Caco-2 (cell line): ENCODE measurements around the gene CERS1. TPM values are rescaled to one million over a fixed set of nuclear protein-coding genes. Genes with fewer than 3 reads are reported as not detected.

Source experiments
- BruUV-seq: library from RNA; stranded (reverse); fragments of 400-500 nt; replicated peaks from 2 replicates; lab custom pipeline; 2021; lab: Mats Ljungman, UMichigan
- CTCF ChIA-PET: fragments of 300-600 bp; sonication (Branson Sonifier 250); formaldehyde crosslinking; loops from one replicate; lab custom pipeline; 2022; ENCODE audit warnings: antibody characterized with exemption; lab: Charles Lee
- POLR2A ChIA-PET: fragments of 300-600 bp; sonication (Branson Sonifier 250); formaldehyde crosslinking; loops from one replicate; lab custom pipeline; 2022; ENCODE audit warnings: antibody characterized with exemption; lab: Charles Lee
- DNase-seq, 2 experiments: peaks; one replicate each; pipeline versions ENCODE4 v3.0.0 to v3.0.0-alpha.2; 2020 to 2022
- H3K27me3 ChIP-seq: replicated peaks from 2 replicates; pipeline ENCODE4 v1.6.0; 2011; ENCODE audit warnings: low read length; ENCODE audit not compliant: control insufficient read depth, insufficient read depth
- H3K36me3 ChIP-seq: 2 replicates; pipeline ENCODE4 v1.5.1; 2011; ENCODE audit warnings: low read length; ENCODE audit not compliant: control insufficient read depth, insufficient read depth
- H3K4me1 ChIP-seq: fragments of 250-450 bp; sonication (Bioruptor Pico); 2 replicates; pipeline ENCODE4 v1.5.1; 2020; ENCODE audit warnings: mild to moderate bottlenecking
- H3K4me3 ChIP-seq: 2 replicates; pipeline ENCODE4 v1.5.1; 2011; ENCODE audit warnings: low read depth, mild to moderate bottlenecking, control low read depth, low read length
- H3K9me3 ChIP-seq: fragments of 250-450 bp; sonication (Bioruptor Pico); 2 replicates; pipeline ENCODE4 v1.5.1; 2020; ENCODE audit warnings: mild to moderate bottlenecking, moderate library complexity
- H3K27ac Mint-ChIP-seq: one replicate; pipeline ENCODE4 v1.8.0; 2022; ENCODE audit warnings: mixed read lengths; ENCODE audit not compliant: unreplicated experiment
- H3K27me3 Mint-ChIP-seq: one replicate; pipeline ENCODE4 v1.8.0; 2022; ENCODE audit warnings: mixed read lengths; ENCODE audit not compliant: insufficient read depth, unreplicated experiment
- H3K36me3 Mint-ChIP-seq: one replicate; pipeline ENCODE4 v1.8.0; 2022; ENCODE audit warnings: mild to moderate bottlenecking, mixed read lengths; ENCODE audit not compliant: insufficient read depth, unreplicated experiment
- H3K4me1 Mint-ChIP-seq: one replicate; pipeline ENCODE4 v1.8.0; 2022; ENCODE audit warnings: low read depth, mixed read lengths; ENCODE audit not compliant: unreplicated experiment
- H3K4me3 Mint-ChIP-seq: one replicate; pipeline ENCODE4 v1.8.0; 2022; ENCODE audit warnings: mild to moderate bottlenecking, moderate library complexity, mixed read lengths; ENCODE audit not compliant: unreplicated experiment
- H3K9me3 Mint-ChIP-seq: one replicate; pipeline ENCODE4 v1.8.0; 2022; ENCODE audit warnings: mixed read lengths; ENCODE audit not compliant: unreplicated experiment
- intact Hi-C: fragments of 100-400 bp; cut with micrococcal nuclease; formaldehyde crosslinking; loops from one replicate; pipeline ENCODE4 v1.10.0; 2022; ENCODE audit not compliant: unreplicated experiment
- total RNA-seq: library from RNA; stranded (reverse); gene quantifications from 2 replicates; pipeline ENCODE4 v1.2.3, GENCODE V29; 2022
- TF ChIP-seq, protein P1 (sequence below), 2 experiments: fragments of 200-600 bp in 1 of 2; IDR thresholded peaks; 1 replicate in 1 of 2; 2 replicates in 1 of 2; pipeline versions ENCODE4 v1.5.1 to v1.8.0; 2011 to 2022; ENCODE audit warnings: antibody characterized with exemption in 1 of 2, control low read depth in 1 of 2, inconsistent platforms in 1 of 2, low read depth in 1 of 2, low read length in 1 of 2, mild to moderate bottlenecking in 1 of 2, moderate library complexity in 1 of 2; ENCODE audit not compliant: insufficient read depth in 1 of 2, severe bottlenecking in 1 of 2, unreplicated experiment in 1 of 2

Gene CERS1
- total RNA-seq, 1 experiment from 2014 or later: 20.3 TPM

DNA sequence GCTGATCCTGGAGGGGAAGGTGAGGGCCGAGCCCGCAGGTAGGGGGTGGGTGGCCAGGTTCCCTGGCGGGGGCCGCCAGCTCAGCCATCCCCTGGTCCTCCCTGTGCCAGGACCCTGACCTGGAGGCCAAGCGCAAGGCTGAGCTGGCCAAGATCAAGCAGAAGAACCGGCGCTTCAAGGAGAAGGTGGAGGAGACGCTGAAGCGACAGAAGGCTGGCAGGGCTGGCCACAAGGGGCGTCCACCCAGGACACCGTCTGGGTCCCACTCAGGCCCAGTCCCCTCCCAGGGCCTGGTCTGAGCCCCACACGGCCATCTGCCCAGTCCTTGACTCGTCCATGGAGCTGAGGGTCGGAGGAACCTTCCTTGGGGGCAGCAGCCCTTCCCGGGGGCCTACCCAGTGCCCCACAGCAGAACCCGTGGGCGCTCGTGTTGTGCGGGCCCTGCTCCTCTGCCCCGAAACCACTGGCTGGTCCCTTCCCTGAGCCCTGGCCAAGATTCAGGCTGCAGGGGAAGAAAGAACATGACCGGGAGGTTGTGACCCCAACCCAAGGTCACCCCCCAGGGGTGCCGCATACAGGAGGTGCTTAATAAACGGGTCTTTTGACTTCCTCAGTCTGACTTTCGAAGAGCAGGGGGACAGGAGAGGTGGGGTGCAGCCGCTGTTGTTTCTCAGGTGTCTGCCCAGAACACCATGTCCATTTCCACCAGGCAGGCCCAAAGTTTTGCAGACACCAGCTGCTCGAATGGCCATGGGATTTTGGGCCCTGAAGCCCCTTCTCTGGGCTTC is 32.3 kb upstream of the CERS1 start:
- TF ChIP-seq, protein P1, sequence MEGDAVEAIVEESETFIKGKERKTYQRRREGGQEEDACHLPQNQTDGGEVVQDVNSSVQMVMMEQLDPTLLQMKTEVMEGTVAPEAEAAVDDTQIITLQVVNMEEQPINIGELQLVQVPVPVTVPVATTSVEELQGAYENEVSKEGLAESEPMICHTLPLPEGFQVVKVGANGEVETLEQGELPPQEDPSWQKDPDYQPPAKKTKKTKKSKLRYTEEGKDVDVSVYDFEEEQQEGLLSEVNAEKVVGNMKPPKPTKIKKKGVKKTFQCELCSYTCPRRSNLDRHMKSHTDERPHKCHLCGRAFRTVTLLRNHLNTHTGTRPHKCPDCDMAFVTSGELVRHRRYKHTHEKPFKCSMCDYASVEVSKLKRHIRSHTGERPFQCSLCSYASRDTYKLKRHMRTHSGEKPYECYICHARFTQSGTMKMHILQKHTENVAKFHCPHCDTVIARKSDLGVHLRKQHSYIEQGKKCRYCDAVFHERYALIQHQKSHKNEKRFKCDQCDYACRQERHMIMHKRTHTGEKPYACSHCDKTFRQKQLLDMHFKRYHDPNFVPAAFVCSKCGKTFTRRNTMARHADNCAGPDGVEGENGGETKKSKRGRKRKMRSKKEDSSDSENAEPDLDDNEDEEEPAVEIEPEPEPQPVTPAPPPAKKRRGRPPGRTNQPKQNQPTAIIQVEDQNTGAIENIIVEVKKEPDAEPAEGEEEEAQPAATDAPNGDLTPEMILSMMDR (IDR thresholded peaks at IDR 0.05; ENCODE audit: insufficient read depth in 1 of 2, low read depth in 1 of 2, low read length in 1 of 2, severe bottlenecking in 1 of 2, unreplicated experiment in 1 of 2): no peak
- DNase-seq: no peak
- no peak overlapping the region for H3K27ac Mint-ChIP-seq
- H3K9me3 Mint-ChIP-seq: no peaks in the 10 kb centered on the region
- H3K27me3 Mint-ChIP-seq: no peaks in the 10 kb centered on the region
- CTCF ChIA-PET: interaction anchor here (0.6 kb wide), 1 partner anchor 10 kb away, joined by 5 read pairs; no protein-coding TSS in a partner anchor
- H3K4me1 ChIP-seq: no peaks in the 10 kb centered on the region
- H3K36me3 ChIP-seq: peaks cover 3% of the 10 kb centered on the region
- H3K4me3 ChIP-seq: no peak overlapping the region
- peaks cover 70% of the 10 kb centered on the region for H3K36me3 Mint-ChIP-seq
- BruUV-seq: TSS peak; percentile 66
- no peaks in the 10 kb centered on the region for H3K4me1 Mint-ChIP-seq
- intact Hi-C loops: no loop called here
- no peaks in the 10 kb centered on the region for H3K9me3 ChIP-seq
- POLR2A ChIA-PET: interaction anchor here (0.6 to 1.0 kb wide), 2 partner anchors 9 to 114 kb away, joined by 3 to 6 read pairs; partner anchors contain the start of gene DDX49
- H3K27me3 ChIP-seq: no peaks in the 10 kb centered on the region
- H3K4me3 Mint-ChIP-seq: no peak overlapping the region

DNA sequence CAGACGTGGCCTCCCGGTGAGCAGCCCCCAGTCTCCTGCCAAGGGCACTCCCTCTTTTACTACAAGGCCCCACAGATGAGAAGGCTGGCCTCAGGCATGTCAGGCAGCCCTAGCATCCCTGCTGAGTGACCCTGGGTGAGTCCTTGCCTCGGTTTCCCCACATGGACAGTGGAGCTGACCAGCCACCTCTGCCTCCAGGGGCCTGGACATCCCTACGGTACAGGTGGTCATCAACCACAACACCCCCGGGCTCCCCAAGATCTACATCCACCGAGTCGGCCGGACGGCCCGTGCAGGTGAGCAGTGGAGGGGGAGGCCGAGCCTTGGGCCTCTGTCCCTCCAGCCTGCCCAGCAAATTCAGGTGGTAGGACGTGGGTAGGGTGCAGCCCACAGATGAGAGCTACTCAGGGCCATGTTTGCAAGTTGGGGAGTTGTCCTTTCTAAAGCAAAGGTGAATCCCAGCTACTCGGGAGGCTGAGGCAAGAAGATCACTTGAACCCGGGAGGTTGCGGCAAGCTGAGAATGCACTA is 28.8 kb upstream of the CERS1 start:
- no peaks in the 10 kb centered on the region for H3K9me3 Mint-ChIP-seq
- no peak for DNase-seq
- H3K27ac Mint-ChIP-seq: no peak overlapping the region
- H3K4me3 Mint-ChIP-seq: no peak overlapping the region
- CTCF ChIA-PET: no interaction called here
- no peaks in the 10 kb centered on the region for H3K4me1 Mint-ChIP-seq
- no peaks in the 10 kb centered on the region for H3K27me3 ChIP-seq
- H3K36me3 Mint-ChIP-seq: peaks cover 86% of the 10 kb centered on the region
- H3K4me3 ChIP-seq: no peak overlapping the region
- intact Hi-C loops: no loop called here
- H3K27me3 Mint-ChIP-seq: no peaks in the 10 kb centered on the region
- no peaks in the 10 kb centered on the region; the same call in 1 of the 2 replicates for H3K4me1 ChIP-seq
- BruUV-seq: no TSS peak
- TF ChIP-seq, protein P1 (IDR thresholded peaks at IDR 0.05; ENCODE audit: insufficient read depth in 1 of 2, low read depth in 1 of 2, low read length in 1 of 2, severe bottlenecking in 1 of 2, unreplicated experiment in 1 of 2): no peak
- H3K36me3 ChIP-seq: peaks cover 3% of the 10 kb centered on the region
- H3K9me3 ChIP-seq: no peaks in the 10 kb centered on the region
- POLR2A ChIA-PET: interaction anchor here (0.6 kb wide), 1 partner anchor 427 kb away, joined by 6 read pairs; no protein-coding TSS in a partner anchor

DNA sequence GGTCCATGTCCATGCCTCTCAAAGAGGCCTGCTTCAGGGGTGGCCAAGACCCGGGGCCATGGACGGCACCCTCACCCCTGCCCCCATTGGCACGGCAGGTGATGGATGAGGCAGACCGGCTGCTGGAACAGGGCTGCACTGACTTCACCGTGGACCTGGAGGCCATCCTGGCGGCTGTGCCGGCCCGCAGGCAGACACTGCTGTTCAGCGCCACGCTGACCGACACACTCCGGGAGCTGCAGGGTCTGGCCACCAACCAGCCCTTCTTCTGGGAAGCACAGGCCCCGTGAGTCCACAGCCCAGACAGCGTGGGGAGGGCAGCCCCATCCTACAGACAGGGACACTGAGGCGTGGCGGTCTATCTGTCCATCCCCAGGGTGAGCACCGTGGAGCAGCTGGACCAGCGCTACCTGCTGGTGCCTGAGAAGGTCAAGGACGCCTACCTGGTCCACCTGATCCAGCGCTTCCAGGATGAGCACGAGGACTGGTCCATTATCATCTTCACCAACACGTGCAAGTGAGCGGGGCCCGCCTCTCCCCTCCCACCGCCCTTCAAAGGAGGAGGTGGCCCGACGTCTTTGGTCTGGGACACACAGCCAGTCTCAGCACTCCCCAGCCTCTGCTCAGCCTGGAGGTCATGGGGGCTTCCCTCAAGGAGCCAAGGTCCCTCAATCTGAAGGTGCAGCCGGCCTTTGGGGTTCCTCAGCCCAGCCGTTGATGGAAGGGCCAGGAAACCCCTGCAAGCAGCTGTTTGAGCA is 26.4 kb upstream of the CERS1 start:
- intact Hi-C loops: no loop called here

More for the DNA sequence above, 26.4 kb upstream of the CERS1 start:
- peak in 1 of 2 experiments; percentile 32 for DNase-seq
- H3K36me3 Mint-ChIP-seq: peaks cover 86% of the 10 kb centered on the region
- H3K27me3 Mint-ChIP-seq: no peaks in the 10 kb centered on the region
- H3K27me3 ChIP-seq: no peaks in the 10 kb centered on the region
- no peak overlapping the region for H3K4me3 Mint-ChIP-seq
- H3K9me3 Mint-ChIP-seq: no peaks in the 10 kb centered on the region
- no peaks in the 10 kb centered on the region for H3K4me1 Mint-ChIP-seq
- no peak overlapping the region for H3K27ac Mint-ChIP-seq
- no peaks in the 10 kb centered on the region for H3K9me3 ChIP-seq
- TF ChIP-seq, protein P1 (IDR thresholded peaks at IDR 0.05; ENCODE audit: insufficient read depth in 1 of 2, low read depth in 1 of 2, low read length in 1 of 2, severe bottlenecking in 1 of 2, unreplicated experiment in 1 of 2): no peak
- ChIA-PET CTCF (no interaction called here), POLR2A (no interaction called here)
- H3K36me3 ChIP-seq: peaks cover 3% of the 10 kb centered on the region
- H3K4me1 ChIP-seq: peaks cover 4% of the 10 kb centered on the region
- no TSS peak for BruUV-seq
- H3K4me3 ChIP-seq: no peak overlapping the region
